ELF-1 (cell line): Measurements from ENCODE around the gene LEFTY1.
A peak's percentile ranks its signal among the peaks of the same experiment; 100 is the strongest.
"Not testable (repeated sequence)": the region's sequence is repeated elsewhere in the genome, so short reads cannot be mapped to it uniquely, and the experiment has no call there.

Source experiments
- DNase-seq: peaks from one replicate; pipeline ENCODE4 v3.0.0-alpha.2; 2016; ENCODE audit warnings: low read depth, low spot score

LEFTY1 gene, protein sequence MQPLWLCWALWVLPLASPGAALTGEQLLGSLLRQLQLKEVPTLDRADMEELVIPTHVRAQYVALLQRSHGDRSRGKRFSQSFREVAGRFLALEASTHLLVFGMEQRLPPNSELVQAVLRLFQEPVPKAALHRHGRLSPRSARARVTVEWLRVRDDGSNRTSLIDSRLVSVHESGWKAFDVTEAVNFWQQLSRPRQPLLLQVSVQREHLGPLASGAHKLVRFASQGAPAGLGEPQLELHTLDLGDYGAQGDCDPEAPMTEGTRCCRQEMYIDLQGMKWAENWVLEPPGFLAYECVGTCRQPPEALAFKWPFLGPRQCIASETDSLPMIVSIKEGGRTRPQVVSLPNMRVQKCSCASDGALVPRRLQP

DNA sequence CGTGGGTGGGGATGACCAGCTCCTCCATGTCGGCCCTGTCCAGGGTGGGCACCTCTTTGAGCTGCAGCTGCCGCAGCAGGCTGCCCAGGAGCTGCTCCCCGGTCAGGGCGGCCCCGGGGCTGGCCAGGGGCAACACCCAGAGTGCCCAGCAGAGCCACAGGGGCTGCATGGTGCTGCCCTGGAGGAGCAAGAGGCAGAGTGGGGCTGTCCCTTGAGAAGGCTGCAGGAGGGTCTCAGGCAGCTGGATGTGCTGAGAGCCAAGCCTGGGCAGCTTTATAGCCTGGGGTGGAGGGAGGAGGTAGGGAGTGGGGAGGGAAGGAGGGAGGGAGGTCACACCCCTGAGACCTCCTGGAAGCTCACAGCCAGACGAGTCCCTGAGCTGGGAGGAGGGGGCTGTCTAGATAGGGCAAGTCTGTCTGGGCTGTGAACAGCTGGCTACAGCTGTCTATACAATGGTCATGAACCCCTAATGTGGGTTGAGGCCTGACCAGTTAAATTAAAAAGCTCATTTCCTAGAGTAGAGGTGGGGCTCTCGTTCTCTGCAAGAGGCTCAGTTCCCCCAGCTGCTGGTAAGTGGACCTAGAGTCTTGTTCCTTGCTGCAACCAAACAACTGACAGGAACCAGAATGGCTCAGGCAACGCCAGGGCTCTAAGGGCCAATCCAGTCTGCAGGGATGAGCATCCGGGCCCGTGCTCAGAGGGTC is at the start of gene LEFTY1:
TSS of gene LEFTY1 (minus strand) at position 249 of the 704 bp plus-strand sequence. CDS start at position 169, 80 bp downstream.
- DNase-seq, result peak; percentile 87

DNA sequence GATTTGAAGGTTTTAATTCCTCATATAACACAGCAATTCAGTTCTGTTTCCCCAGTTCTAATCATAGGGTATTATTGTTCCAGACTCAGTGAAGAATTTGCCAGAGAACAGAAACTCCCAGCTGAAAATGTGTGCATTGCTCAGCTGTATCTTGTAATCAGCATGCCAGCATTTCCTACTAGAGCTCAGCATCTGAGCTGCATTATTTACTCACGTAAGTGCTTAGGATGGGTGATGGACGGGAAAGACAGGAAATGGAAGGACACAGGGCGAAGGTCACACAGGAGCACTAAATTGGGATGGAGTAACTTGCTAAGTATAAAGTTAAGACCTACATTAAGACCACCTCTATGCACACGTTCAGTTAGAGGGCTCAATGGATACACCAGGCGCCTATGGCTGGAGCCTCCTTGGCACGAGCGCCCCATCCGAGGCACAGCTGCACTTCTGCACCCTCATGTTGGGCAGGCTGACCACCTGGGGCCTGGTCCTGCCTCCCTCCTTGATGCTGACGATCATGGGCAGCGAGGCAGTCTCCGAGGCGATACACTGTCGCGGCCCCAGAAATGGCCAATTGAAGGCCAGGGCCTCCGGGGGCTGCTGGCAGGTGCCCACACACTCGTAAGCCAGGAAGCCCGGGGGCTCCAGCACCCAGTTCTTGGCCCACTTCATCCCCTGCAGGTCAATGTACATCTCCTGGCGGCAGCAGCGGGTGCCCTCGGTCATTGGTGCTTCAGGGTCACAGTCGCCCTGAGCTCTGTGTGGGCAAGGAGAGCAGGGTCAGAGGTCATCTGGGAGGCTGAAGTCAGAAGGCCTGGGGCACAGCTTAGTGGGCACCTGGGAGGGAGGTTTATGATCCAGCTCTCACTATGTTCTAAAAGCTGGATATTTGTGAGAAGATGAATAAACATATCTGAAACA is 48.4 kb upstream of the LEFTY1 start:
- no peak for DNase-seq

DNA sequence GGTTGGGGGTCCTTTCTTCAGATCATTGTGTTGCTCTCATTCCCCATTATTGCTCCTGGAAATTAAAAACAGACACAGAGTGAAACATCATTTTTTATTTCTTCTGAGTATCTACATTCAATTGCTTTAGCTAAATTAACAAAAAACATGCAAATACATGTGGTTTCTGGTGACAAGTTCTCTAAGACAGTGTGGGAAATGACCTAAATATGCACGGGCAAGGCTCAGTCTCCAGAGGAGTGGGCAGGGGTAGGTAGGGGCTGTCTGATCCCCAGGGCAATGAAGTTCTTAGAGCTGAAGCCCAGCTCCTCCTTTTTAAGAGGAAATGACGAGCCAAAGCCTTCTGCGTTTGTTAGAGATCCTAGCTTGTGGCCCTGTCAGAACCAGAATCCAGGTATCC is 47.6 kb upstream of the LEFTY1 start:
- DNase-seq, result no peak

DNA sequence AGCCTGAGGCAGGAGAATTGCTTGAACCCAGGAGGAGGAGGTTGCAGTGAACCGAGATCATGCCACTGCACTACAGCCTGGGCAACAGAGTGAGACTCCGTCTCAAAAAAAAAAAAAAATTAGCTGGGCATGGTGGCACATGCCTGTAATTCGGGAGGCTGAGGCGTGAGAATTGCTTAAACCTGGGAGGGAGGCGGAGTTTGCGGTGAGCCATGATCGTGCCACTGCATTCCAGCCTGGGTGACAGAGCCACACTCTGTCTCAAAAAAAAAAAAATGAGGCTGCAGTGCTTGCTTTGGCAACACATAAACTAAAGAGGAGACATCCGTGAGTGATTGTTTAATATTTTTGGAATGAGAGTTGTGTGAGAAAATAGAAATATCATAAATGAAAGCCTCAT is 47.1 kb upstream of the LEFTY1 start:
- not testable (repeated sequence) for DNase-seq

DNA sequence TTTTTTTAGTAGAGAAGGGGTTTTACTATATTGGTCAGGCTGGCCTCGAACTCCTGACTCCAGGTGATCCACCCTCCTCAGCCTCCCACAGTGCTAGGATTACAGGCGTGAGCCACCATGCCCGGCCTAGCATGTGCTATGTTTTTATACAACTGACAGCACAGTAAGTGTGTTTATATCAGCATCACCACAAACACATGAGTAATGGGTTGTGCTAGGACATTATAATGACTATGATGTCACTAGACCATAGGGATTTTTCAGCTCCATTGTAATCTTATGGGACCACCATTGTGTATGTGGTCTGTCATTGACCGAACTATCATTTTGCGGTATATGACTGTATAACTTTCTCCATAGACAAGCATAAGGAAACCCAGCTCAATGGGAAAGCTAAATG is 45.8 kb upstream of the LEFTY1 start:
- DNase-seq, result no peak

DNA sequence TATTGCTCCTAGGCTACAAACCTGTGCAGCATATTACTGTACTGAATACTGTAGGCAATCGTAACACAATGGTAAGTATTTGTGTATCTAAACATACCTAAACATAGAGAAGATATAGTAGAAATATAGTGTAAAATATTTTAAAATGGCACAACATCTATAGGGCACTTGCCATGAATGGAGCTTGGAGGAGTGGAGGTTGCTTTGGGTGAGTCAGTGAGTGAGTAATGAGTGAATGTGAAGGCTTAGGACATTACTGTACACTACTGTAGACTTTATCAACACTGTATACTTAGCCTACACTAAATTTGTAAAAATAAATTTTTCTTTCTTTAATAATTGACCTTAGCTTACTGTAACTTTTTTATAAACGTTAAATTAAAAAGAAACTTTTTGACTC is 44.1 kb upstream of the LEFTY1 start:
- no peak for DNase-seq

DNA sequence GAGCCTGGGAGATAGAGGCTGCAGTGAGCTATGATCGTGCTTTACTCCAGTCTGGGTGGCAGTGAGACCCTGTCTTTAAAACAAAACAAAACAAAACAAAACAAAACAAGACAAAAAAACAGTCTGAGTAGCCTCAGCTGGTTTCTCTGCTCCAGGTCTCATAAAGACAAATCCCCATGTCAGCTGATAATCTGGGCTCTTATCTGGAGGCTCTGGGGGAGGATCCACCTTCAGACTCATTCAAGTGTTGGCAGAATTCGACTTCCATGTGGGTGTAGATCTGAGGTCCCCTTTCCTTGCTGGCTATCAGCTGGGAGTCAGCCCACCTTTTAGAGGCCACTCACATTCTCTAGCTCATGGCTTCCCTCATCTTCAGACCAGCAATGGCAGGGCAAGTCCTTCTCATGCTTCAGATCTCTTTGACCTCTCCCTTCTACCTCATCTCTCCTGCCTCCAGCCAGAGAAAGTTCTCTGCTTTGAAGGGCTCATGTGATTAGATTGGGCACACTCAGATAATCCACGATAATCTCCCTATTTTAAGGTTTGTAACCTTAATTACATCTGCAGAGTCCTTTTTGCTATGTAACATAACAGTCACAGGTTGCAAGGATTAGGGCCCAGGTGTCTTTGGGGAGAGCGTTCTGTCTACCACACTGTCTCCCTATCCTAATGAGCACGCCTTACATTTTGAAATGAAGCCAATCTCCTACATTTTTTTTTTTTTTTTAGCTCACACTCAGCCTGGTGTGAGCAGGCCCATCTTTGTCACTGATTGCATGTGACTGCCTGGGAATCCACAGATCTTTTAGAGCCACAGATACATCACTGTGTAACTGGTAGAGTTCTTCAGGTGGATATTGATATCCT is 42.6 kb upstream of the LEFTY1 start:
- no peak for DNase-seq

DNA sequence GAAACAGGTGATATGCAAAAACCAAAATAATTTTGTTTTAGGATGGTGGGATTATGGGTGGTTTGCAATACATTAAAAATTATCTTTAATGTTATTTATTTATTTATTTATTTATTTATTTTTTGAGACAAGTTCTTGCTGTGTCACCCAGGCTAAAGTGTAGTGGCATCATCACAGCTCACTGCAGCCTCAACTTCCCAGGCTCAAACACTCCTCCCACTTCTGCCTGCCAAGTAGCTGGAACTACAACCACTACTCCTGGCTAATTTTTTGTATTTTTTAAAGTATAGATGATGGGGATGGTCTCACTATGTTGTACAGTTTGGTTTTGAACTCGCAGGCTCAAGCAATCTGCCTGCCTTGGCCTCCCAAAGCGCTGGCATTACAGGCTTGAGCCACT is 41.6 kb upstream of the LEFTY1 start:
- DNase-seq, result no peak

DNA sequence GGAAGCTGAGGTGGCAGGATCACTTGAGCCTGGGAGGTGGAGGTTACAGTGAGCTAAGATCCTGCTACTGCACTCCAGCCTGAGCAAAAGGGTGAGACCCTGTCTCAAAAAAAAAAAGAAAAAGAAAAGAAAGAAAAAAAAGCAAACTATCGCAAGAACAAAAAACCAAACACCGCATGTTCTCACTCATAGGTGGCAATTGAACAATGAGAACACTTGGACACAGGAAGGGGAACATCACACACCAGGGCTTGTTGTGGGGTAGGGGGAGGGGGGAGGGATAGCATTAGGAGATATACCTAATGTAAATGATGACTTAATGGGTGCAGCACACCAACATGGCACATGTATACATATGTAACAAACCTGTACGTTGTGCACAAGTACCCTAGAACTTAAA is 40.5 kb upstream of the LEFTY1 start:
- DNase-seq, result not testable (repeated sequence)

DNA sequence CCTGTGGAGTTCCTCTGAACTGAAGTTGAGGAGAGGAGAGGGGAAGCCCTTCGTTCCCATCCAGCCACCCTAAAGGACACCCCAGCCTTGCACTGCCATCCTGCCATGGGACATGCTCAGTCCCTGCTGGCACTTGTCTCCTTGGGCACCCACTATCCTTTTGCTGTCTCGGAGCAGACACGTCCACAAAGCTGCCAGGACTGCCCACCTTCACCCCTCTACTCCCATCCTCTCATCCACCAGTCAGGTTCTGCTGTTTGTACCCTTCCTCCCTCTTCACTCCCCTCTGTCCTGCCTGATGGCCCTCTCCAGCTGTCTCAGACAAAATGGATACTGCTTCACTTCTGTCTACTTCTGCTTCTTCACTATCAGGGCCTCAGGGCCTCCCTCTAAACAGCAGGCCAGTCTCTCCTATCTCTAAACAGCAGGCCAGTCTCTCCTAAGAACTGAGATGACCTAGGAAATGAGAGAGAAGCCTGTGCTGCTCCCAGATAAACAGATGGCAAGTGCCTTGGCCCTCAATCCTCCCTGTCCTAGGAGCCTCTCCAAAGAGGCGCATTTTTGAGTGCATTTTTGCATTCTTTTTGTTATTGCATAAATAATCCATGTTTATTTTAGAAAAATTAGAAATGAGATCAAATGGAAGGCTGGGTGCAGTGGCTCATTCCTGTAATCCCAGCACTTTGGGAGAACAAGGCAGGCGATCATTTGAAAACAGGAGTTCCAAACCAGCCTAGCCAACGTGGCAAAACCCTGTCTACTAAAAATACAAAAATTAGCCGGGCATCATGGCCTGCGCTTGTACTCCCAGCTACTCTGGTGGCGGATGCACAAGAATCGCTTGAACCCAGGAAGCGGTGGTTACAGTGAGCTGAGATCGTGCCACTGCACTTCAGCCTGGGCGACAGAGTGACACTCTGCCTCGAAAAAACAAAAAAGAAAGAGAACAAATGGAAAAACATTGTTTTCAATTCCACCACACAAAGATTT is 39.5 kb upstream of the LEFTY1 start:
- DNase-seq, result no peak

DNA sequence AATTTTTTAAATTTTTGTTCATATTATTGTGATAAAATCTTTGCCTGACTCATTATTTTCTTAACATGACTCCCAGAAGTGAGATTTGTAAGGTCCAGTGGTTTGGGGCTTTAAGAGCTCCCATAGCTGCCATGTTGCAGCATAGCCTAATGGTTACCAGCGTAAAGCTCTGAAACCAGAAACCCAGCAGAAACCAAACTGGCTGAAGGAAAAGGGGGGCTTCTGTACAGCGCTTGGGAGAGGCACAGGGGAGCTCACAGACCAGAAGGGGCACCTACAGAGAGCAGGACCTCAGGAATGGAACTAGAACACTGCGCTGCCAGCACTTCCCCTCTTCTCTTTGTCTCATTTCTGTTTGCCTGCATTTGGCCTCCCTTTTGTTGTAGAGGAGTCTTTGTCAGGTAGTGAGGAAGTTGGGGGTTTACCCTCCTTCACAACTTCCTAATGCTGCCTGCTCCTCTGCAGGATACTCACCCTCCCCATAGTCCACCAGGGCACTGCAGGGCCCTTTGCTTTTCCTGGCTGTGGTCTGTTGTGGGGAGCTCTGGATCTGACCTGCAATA is 37.7 kb upstream of the LEFTY1 start:
- no peak for DNase-seq

DNA sequence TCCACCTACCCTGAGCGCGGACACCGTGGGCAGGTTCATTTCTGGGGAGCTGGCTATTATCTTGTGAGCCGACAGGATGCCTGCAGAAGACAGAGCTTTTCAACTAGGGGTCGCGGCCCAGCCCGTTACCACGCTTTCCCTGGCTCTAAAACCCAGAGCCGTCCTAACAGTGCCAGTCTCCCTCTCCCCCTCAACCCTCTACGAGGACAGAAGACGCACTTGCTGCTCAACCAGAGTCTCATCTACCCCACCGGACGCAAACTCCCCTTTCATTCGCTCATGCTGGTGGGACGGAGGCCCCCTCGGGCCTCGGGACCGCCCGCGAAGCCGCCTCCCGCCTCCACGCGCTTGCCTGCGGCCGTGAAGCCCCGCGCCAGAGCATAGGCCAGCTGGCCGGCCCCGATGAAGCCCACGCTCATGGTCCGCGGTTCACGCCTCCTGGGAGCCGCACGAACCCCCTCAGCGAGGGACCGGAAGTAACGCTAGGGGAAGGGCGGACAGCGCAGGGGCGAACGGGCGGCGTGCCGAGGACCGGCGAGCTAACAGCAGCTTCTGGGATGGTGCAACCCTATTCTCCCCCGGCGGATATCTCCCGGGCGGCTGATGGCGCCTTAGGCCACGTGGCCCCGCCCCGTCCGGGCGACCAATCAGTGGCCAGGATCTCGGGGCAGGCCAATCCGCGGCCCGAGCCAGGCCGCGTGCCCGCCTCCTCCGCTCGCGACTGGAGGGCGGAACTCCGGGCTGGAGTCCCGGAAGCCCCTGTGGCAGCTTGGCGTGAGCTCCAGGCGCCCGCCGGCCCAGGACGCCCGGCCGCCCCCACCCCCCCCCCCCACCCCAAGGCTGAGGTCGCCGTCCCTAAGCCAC is 35.0 kb upstream of the LEFTY1 start, which contains the start of gene PYCR2:
TSS of gene PYCR2 (minus strand) at position 559 of the 864 bp plus-strand sequence. CDS start at position 419, 140 bp downstream.
- DNase-seq, result peak; percentile 98

DNA sequence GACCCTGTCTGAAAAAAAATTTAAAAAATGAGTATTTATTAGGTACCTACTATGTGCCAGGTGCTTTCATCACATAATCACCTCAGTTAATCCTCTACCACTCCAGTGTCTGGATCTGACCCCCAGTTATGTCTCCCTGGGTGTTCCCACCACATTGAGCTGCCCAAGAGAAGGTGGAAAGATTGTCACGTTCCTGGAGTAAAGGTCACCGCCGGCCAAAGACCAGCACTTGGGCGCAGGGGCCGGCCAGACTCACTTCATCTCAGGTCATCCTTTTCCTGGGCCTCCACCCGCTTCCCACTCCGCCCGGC is 34.4 kb upstream of the LEFTY1 start:
- DNase-seq, result no peak

DNA sequence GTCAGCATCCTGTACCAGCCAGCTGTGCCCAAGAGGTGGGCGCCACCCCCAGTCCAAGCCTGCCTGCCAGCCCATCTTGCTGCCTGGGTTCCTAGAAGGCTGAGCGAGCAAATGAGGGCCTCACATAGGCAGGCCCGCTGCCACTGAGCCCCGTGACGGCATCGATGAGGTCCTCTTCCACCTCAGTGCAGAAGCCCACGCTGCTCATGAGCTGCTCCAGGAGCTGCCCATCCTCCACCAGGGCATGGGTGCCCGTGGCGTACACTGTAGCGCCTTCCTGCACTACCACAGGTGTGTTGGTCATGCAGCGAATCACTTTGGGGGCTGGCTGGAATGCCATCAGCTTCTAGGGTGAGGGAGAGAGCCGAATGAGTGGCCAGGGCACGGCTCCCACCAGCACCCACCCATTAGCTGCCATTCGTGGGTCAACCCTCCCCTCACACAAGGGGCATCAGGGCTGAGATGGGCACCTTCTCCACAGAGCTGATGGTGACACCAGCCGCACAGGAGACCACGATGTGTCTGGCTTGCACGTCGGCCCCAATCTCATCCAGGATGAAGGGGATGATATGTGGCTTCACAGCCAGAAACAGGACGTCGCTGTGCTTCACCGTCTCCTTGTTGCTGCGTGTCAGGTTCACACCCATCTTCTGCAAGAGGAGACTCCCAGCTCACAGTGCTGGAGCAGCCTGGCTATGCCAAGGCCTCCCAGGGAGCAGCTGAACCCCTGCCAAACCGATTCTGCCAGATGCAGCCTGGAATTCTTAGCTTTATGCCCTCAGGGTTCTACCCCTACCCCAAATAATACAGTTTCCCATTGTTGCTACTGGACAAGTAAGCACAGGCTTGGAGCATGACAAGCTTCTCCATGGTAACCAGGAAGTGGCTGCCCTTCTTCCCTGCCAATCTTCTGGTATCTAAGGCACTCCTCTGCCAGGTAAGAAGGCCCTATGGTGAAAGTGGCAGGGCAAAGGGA is 33.1 kb upstream of the LEFTY1 start:
- no peak for DNase-seq

DNA sequence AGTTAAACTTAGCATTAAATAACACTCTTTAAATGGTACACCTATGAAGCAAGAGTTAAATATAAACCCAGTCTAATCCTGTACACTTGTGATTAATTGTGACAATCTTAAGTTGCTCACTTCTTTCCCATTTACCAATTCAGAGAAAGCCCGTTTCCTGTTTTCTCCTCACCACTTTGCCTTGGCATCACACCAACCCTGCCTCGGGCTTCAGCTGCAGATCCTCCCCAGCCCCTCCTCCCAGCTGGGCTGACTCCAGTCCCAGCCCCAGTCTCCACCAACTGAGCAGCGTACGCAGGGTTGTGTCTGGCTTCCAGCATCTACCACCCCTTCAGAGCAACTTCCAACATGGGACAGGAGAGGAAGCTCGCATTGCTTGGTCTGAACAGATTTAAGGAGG is 31.0 kb upstream of the LEFTY1 start:
- DNase-seq, result no peak

DNA sequence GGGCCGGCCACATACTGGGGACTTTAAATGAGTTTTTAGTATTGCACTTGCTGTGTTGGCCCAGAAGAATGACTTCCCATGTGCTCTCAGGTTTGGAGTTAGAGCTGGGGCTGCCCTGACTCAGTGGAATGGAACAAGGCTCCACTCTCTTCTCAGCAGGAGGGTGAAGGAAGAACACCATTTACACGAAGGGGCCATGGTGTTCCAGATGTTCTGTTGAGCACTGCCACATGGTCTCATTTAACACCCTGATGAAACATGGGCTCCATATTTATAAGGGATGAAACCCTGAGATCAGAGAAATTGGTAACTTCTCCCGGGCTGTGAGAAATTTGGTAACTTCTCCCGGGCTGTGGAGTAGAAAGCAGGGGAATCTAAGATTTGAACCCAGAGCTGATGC is 29.3 kb upstream of the LEFTY1 start:
- DNase-seq, result no peak

DNA sequence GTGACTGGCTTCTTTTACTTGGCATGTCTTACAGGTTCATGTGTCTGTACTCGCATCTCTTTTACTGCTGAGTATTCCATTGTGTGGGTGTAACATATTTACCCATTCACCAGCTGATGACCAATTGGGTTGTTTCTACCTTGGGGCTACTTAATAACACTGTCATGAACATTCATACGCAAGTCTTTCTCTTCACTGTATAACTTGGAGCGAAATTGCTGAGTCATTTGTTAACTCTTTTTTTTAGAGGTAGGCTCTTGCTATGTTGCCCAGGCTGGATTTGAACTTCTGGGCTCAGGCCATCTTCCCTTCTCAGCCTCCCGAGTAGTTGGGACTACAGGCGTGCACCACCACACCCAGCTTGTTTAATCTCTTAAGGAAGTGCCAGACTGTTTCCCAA is 28.6 kb upstream of the LEFTY1 start:
- DNase-seq, result no peak
